OCI-LY7 (cell line): ENCODE results near the gene ADAM12.

Source experiments
- EZH2phosphoT487 ChIP-seq: fragments of 200-600 bp; sonication (generic); IDR thresholded peaks from 2 replicates; pipeline ENCODE4 v1.6.1; 2018; ENCODE audit warnings: low read depth, borderline replicate concordance, mild to moderate bottlenecking, mixed run types, antibody characterized with exemption, low read length, moderate library complexity, mixed read lengths
- TF ChIP-seq, protein P1 (sequence below): fragments of 200-600 bp; sonication (generic); conservative IDR thresholded peaks from 2 replicates; pipeline ENCODE4 v1.5.1; 2014; ENCODE audit warnings: mild to moderate bottlenecking, antibody characterized with exemption, low read length, moderate library complexity, mixed read lengths

DNA sequence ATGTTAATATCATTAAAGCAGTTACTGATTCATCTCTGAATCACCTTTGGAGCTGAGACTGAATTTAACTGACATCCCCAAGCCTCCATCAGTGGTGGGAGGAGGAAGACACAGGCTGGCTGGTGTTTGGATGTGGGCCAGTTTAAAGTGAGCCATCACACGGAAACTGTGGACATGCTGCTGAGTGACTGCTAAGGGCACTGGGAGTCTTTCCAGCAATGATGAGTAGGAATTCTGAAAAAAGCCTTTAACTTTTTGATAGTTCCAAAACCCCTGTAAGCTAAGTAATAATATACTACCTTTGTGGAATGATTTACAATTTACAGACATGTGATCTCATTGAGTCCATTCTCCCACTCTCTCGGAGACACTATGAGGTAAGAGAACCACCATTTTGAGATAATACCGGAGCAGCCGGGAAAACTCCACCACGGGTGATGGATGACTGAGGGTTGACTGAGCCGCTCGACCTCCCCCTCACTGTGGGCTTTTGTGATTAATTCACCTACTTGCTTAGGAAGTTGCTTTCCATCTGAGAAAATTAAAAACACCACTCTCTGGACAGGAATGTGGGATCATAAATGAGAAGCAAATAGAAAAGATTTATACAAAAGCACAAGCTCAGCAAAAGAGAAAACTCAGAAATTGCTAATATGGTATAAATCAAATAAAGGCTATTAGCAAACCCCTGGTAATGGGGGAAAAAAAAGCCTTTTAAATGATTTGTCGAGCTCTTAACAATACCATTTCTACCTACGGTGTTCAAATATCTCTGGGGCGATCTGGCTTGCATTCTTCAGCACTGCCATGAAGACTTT, 297.2 kb downstream of the ADAM12 start:
- TF ChIP-seq EZH2phosphoT487, result no peak
- TF ChIP-seq, protein P1, sequence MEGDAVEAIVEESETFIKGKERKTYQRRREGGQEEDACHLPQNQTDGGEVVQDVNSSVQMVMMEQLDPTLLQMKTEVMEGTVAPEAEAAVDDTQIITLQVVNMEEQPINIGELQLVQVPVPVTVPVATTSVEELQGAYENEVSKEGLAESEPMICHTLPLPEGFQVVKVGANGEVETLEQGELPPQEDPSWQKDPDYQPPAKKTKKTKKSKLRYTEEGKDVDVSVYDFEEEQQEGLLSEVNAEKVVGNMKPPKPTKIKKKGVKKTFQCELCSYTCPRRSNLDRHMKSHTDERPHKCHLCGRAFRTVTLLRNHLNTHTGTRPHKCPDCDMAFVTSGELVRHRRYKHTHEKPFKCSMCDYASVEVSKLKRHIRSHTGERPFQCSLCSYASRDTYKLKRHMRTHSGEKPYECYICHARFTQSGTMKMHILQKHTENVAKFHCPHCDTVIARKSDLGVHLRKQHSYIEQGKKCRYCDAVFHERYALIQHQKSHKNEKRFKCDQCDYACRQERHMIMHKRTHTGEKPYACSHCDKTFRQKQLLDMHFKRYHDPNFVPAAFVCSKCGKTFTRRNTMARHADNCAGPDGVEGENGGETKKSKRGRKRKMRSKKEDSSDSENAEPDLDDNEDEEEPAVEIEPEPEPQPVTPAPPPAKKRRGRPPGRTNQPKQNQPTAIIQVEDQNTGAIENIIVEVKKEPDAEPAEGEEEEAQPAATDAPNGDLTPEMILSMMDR, result no peak
